Liver (tissue), 3 donors: Measurements from ENCODE around the gene WDFY3.

Experiments used
- CTCF ChIP-seq: fragments of 150-350 bp; IDR thresholded peaks from 2 replicates; pipeline ENCODE4 v1.5.1; 2017; ENCODE audit warnings: improper control_type of control experiment, low read depth, low read length; ENCODE audit not compliant: missing input control
- FOXA1 ChIP-seq: IDR thresholded peaks from 2 replicates; pipeline ENCODE4 v1.6.1; 2016; ENCODE audit warnings: antibody characterized with exemption
- GABPA ChIP-seq, 2 donors: IDR thresholded peaks in 1 of 2; conservative IDR thresholded peaks in 1 of 2; 2 replicates each; pipeline ENCODE4 v1.6.1; 2016; ENCODE audit warnings: antibody characterized with exemption in 2 of 2, mild to moderate bottlenecking in 1 of 2, moderate library complexity in 1 of 2
- MAX ChIP-seq: IDR thresholded peaks from 2 replicates; pipeline ENCODE4 v1.6.1; 2016; ENCODE audit warnings: antibody characterized with exemption
- RAD21 ChIP-seq, 2 donors: IDR thresholded peaks; 2 replicates each; pipeline ENCODE4 v1.6.1; 2016; ENCODE audit warnings: antibody characterized with exemption in 2 of 2, mild to moderate bottlenecking in 2 of 2
- REST ChIP-seq: IDR thresholded peaks from 2 replicates; pipeline ENCODE4 v1.6.1; 2016; ENCODE audit warnings: antibody characterized with exemption, mild to moderate bottlenecking
- YY1 ChIP-seq: IDR thresholded peaks from 2 replicates; pipeline ENCODE4 v1.6.1; 2016; ENCODE audit warnings: antibody characterized with exemption, mild to moderate bottlenecking
- ZBTB33 ChIP-seq: IDR thresholded peaks from 2 replicates; pipeline ENCODE4 v1.6.1; 2016; ENCODE audit warnings: antibody characterized with exemption
- donor health status: healthy.
- donor health status: healthy.

- TF ChIP-seq CTCF: no peak
- TF ChIP-seq GABPA (IDR thresholded peaks at IDR 0.05 in 1 of 2, conservative IDR thresholded peaks at IDR 0.05 in 1 of 2): no peak
- no peak for TF ChIP-seq REST
- no peak for TF ChIP-seq FOXA1
- TF ChIP-seq RAD21 (IDR thresholded peaks at IDR 0.05): no peak
- no peak for TF ChIP-seq MAX
- no peak for TF ChIP-seq ZBTB33
- no peak for TF ChIP-seq YY1
These were observed 30.4 kb downstream of the WDFY3 start for GRCh38 chr4:84936123-84936522.
